K562 (cell line): ENCODE results near the gene SH2D4B. TPM values are rescaled to one million over a fixed set of nuclear protein-coding genes. Genes with fewer than 3 reads are reported as not detected.

Source experiments
- ATF4 ChIP-seq: fragments of 450-650 bp; formaldehyde crosslinking; IDR thresholded peaks from 2 replicates; pipeline ENCODE4 v1.4.0; 2022; ENCODE audit warnings: mild to moderate bottlenecking, moderate library complexity
- BCOR ChIP-seq: fragments of 450-650 bp; IDR thresholded peaks from 2 replicates; pipeline ENCODE4 v1.6.1; 2016
- CHD2 ChIP-seq: IDR thresholded peaks from 2 replicates; pipeline ENCODE4 v1.6.1; 2011; ENCODE audit warnings: low read depth, low read length
- FOS ChIP-seq: IDR thresholded peaks from 3 replicates; pipeline ENCODE4 v1.6.1; 2011; ENCODE audit not compliant: insufficient read length; ENCODE audit errors: extremely low read depth
- KLF16 ChIP-seq: IDR thresholded peaks from 2 replicates; pipeline ENCODE4 v1.6.1; 2016; ENCODE audit warnings: antibody characterized with exemption
- MEIS2 ChIP-seq: fragments of 450-650 bp; IDR thresholded peaks from 2 replicates; pipeline ENCODE4 v1.6.1; 2014; ENCODE audit warnings: mild to moderate bottlenecking; ENCODE audit not compliant: partially characterized antibody
- MTA2 ChIP-seq: fragments of 450-650 bp; IDR thresholded peaks from 2 replicates; pipeline ENCODE4 v1.6.1; 2016; ENCODE audit warnings: low read depth
- MTA3 ChIP-seq: fragments of 450-650 bp; formaldehyde crosslinking; IDR thresholded peaks from 2 replicates; pipeline ENCODE4 v1.6.1; 2017; ENCODE audit warnings: mild to moderate bottlenecking, borderline replicate concordance
- PATZ1 ChIP-seq: fragments of 250-450 bp; sonication (Bioruptor Pico); IDR thresholded peaks from 2 replicates; pipeline ENCODE4 v1.5.0; 2020; ENCODE audit warnings: mild to moderate bottlenecking, borderline replicate concordance
- SMARCE1 ChIP-seq: fragments of 450-650 bp; IDR thresholded peaks from 2 replicates; pipeline ENCODE4 v1.7.1; 2016; ENCODE audit warnings: mild to moderate bottlenecking
- TAF1 ChIP-seq: IDR thresholded peaks from 2 replicates; pipeline ENCODE4 v1.6.1; 2011; ENCODE audit warnings: mild to moderate bottlenecking, low read length, moderate library complexity; ENCODE audit not compliant: insufficient read depth, control insufficient read depth, severe bottlenecking; ENCODE audit errors: extremely low read depth
- TBL1XR1 ChIP-seq, 2 experiments: IDR thresholded peaks; 2 replicates each; pipeline ENCODE4 v1.6.1; 2012; ENCODE audit warnings: improper control_type of control experiment in 2 of 2, low read length in 2 of 2, mild to moderate bottlenecking in 1 of 2
- TOE1 ChIP-seq, 2 experiments: fragments of 450-650 bp in 1 of 2; sonication (generic) in 1 of 2; formaldehyde crosslinking in 1 of 2; IDR thresholded peaks; 2 replicates each; pipeline versions ENCODE4 v1.7.1 to v1.8.0; 2016 to 2022; ENCODE audit warnings: borderline replicate concordance in 2 of 2, mild to moderate bottlenecking in 2 of 2, antibody characterized with exemption in 1 of 2, inconsistent platforms in 1 of 2, low read depth in 1 of 2, missing genetic modification reagents in 1 of 2, moderate library complexity in 1 of 2
- ZBTB17 ChIP-seq: fragments of 450-650 bp; formaldehyde crosslinking; IDR thresholded peaks from 2 replicates; pipeline ENCODE4 v1.4.0; 2020; ENCODE audit warnings: mild to moderate bottlenecking
- ZBTB2 ChIP-seq: fragments of 450-650 bp; IDR thresholded peaks from 2 replicates; pipeline ENCODE4 v1.6.1; 2016; ENCODE audit warnings: antibody characterized with exemption
- ZEB2 ChIP-seq: fragments of 450-650 bp; IDR thresholded peaks from 2 replicates; pipeline ENCODE4 v1.6.1; 2016
- ZNF324 ChIP-seq: fragments of 250-450 bp; sonication (Bioruptor Pico); IDR thresholded peaks from 2 replicates; pipeline ENCODE4 v1.4.0; 2020; ENCODE audit warnings: mild to moderate bottlenecking
- ZNF511 ChIP-seq: sonication (generic); formaldehyde crosslinking; IDR thresholded peaks from 2 replicates; pipeline ENCODE4 v1.8.0; 2022; ENCODE audit warnings: mild to moderate bottlenecking, missing genetic modification reagents
- polyA plus RNA-seq, 8 experiments: library from polyadenylated mRNA; depleted of rRNA in 4 of 8; stranded (reverse) in 5 of 8; unstranded in 3 of 8; fragments of >200 nt; fragmentation: Nextera tagmentation in 2 of 8; fragmentation: Illumina TruSeq in 1 of 8; extraction: Ambion mirVana in 2 of 8; extraction: Trizol in 1 of 8; gene quantifications; 2 replicates each; pipeline versions ENCODE4 v1.2.1 to v1.2.3, GENCODE V29; 2011 to 2014; ENCODE audit warnings: inconsistent platforms in 1 of 8, missing spikeins in 1 of 8
- total RNA-seq, 7 experiments: library from RNA; depleted of rRNA in 6 of 7; stranded (reverse); fragments of >200 nt in 6 of 7; fragmentation: Illumina TruSeq in 2 of 7; extraction: Trizol in 2 of 7; gene quantifications; 2 replicates each; pipeline versions ENCODE4 v1.2.1 to v1.2.3, GENCODE V29; 2011 to 2021; ENCODE audit warnings: low replicate concordance in 1 of 7
- TF ChIP-seq, protein P1 (sequence below): conservative IDR thresholded peaks from 2 replicates; pipeline ENCODE4 v1.6.1; 2011; ENCODE audit warnings: low read depth, mild to moderate bottlenecking, low read length; ENCODE audit not compliant: control insufficient read depth

Gene SH2D4B
- total and polyA plus RNA-seq, 9 of the 15 experiments (the other 6 are each of a cell fraction or from before 2014, with no cell fraction given), result 0.03 to 0.14 (median 0.04) TPM; not detected in 4

DNA sequence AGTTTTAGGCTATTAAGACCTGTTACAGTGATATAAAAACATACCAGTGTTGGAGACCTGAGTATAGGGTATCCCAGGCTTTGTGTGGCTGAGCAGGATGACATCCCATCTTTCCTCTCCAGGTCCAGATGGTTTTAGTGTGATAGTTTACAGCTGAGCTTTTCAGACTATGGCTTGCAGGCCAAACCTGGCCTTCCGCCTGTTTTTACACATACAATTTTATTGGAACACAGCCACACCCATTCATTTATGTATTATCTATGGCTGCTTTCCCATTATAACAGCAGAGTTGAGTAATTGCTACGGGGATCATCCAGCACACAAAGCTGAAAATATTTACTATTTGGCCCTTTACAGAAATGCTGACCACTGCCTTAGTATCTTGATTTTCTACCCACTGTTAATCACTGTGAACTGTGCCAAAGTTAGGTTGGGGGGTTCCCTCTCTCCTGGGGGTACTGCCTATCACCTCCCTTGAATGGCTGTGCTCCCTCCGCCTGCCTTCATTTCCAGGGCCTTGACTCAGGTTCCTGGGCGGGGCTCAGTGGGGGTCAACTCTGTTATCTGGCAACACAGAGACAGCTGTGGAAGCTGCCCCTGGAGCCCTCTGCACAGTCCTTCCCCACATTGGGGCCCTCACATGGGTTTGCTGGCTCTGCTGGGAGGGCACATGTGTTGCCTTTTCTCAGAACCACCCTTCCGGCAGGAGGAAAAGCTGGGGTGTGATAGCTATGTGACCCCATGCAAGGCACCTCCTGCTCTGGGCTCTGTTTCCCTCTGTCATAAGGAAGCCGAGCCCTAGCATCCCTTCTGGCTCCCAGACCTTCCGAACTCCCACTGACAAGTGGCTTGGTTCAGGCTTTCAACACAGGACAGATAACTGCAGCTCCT lies 40.3 kb upstream of the SH2D4B start (continued):
- TF ChIP-seq, protein P1, sequence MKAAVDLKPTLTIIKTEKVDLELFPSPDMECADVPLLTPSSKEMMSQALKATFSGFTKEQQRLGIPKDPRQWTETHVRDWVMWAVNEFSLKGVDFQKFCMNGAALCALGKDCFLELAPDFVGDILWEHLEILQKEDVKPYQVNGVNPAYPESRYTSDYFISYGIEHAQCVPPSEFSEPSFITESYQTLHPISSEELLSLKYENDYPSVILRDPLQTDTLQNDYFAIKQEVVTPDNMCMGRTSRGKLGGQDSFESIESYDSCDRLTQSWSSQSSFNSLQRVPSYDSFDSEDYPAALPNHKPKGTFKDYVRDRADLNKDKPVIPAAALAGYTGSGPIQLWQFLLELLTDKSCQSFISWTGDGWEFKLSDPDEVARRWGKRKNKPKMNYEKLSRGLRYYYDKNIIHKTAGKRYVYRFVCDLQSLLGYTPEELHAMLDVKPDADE, result peak; percentile 87
- 0 out of 2 replicates have a peak, but pooled peaks have one; percentile 22 for TF ChIP-seq ATF4 (CRISPR knock-in tag)
- TF ChIP-seq ZBTB17 (CRISPR knock-in tag), result no peak
- peak; percentile 72 to 89; a peak in 3 of 4 replicates for TF ChIP-seq TBL1XR1 (IDR thresholded peaks at IDR 0.05; ENCODE audit: low read length in 2 of 2)
- peak; percentile 66 for TF ChIP-seq MTA2
- TF ChIP-seq MTA3, result peak; percentile 78; the same call in 1 of the 2 replicates
- no peak for TF ChIP-seq FOS
- TF ChIP-seq KLF16, result peak; percentile 70
- peak; percentile 53 for TF ChIP-seq TAF1
- TF ChIP-seq ZNF511 (CRISPR knock-in tag), result 0 out of 2 replicates have a peak, but pooled peaks have one; percentile 15
- no peak for TF ChIP-seq PATZ1 (CRISPR knock-in tag)
- peak; percentile 10; the same call in 1 of the 2 replicates for TF ChIP-seq ZEB2
- 0 out of 2 replicates have a peak, but pooled peaks have one; percentile 12 for TF ChIP-seq TOE1 (IDR thresholded peaks at IDR 0.05; ENCODE audit: borderline replicate concordance)
- TF ChIP-seq TOE1 (CRISPR knock-in tag; IDR thresholded peaks at IDR 0.05; ENCODE audit: borderline replicate concordance, low read depth), result no peak
- TF ChIP-seq ZBTB2, result peak; percentile 84
- peak; percentile 79; the same call in 1 of the 2 replicates for TF ChIP-seq SMARCE1
- 0 out of 2 replicates have a peak, but pooled peaks have one; percentile 50 for TF ChIP-seq BCOR
- TF ChIP-seq CHD2, result 0 out of 2 replicates have a peak, but pooled peaks have one; percentile 33
- 0 out of 2 replicates have a peak, but pooled peaks have one; percentile 30 for TF ChIP-seq ZNF324 (CRISPR knock-in tag)
- TF ChIP-seq MEIS2, result peak; percentile 41
